Esophagus (tissue), 2 donors: ENCODE results near the gene GFPT2. TPM values are rescaled to one million over a fixed set of nuclear protein-coding genes. Genes with fewer than 3 reads are reported as not detected.

Source experiments
- H3K27ac ChIP-seq, 2 donors: one replicate each; pipeline ENCODE4 v1.5.1; 2013; ENCODE audit warnings: low read depth in 2 of 2, mild to moderate bottlenecking in 2 of 2, inconsistent platforms in 1 of 2, low read length in 1 of 2, moderate library complexity in 1 of 2
- H3K27me3 ChIP-seq, 2 donors: one replicate each; pipeline ENCODE4 v1.6.1; 2013; ENCODE audit warnings: low read length in 2 of 2, control low read depth in 1 of 2, mild to moderate bottlenecking in 1 of 2; ENCODE audit not compliant: insufficient read depth in 2 of 2, control insufficient read depth in 1 of 2
- H3K36me3 ChIP-seq, 2 donors: one replicate each; pipeline ENCODE4 v1.6.1; 2013; ENCODE audit warnings: low read length in 1 of 2; ENCODE audit not compliant: control insufficient read depth in 2 of 2, insufficient read depth in 2 of 2
- H3K4me1 ChIP-seq, 2 donors: one replicate each; pipeline ENCODE4 v1.6.1; 2013; ENCODE audit warnings: low read length in 1 of 2; ENCODE audit not compliant: control insufficient read depth in 2 of 2, insufficient read depth in 2 of 2
- H3K4me3 ChIP-seq, 2 donors: one replicate each; pipeline ENCODE4 v1.5.1; 2013; ENCODE audit warnings: low read length in 2 of 2, mild to moderate bottlenecking in 2 of 2, low read depth in 1 of 2, moderate library complexity in 1 of 2
- H3K9me3 ChIP-seq, 2 donors: one replicate each; pipeline ENCODE4 v1.6.1; 2013; ENCODE audit warnings: mild to moderate bottlenecking in 2 of 2, low read depth in 1 of 2, low read length in 1 of 2, moderate library complexity in 1 of 2; ENCODE audit not compliant: control insufficient read depth in 2 of 2, insufficient read depth in 1 of 2
- WGBS, 2 donors: extraction: QIAGEN DNeasy Blood & Tissue Kit; methylation state at CpG; one replicate each; pipeline ENCODE4 v1.1.7; 2013; 5-methylcytosine and 5-hydroxymethylcytosine counted together
- polyA plus RNA-seq, 2 donors: library from polyadenylated mRNA; stranded (reverse); fragments of 200-250 nt; gene quantifications; one replicate each; pipeline ENCODE4 v1.2.3, GENCODE V29; 2013
- donor health status: healthy with polysubstance abuse.
- donor health status: Bipolar disorder and iron deficiency.

Gene GFPT2
- polyA plus RNA-seq, 2 donors: 0.73 to 1.9 TPM

- Histone ChIP-seq H3K4me3 (no peak overlapping the region), H3K4me1 (peaks cover 7 to 8% of the 10 kb centered on the region in 2 donors), H3K36me3 (no peaks in the 10 kb centered on the region), H3K9me3 (no peaks in the 10 kb centered on the region), H3K27me3 (peaks cover 0 to 4% of the 10 kb centered on the region in 2 donors), H3K27ac (no peak overlapping the region)
- 92 to 95% methylated on average over 5 of the region's 5 CpGs for WGBS, 2 donors
Observed at GRCh38 chr5:180354966-180355365, 1.8 kb upstream of the GFPT2 start.

- Histone ChIP-seq H3K4me1 (peaks cover 7 to 8% of the 10 kb centered on the region in 2 donors), H3K36me3 (no peaks in the 10 kb centered on the region), H3K9me3 (no peaks in the 10 kb centered on the region), H3K4me3 (peak overlapping the region; percentile 45 to 56), H3K27me3 (peaks cover 0 to 4% of the 10 kb centered on the region in 2 donors), H3K27ac (no peak overlapping the region)
- WGBS, 2 donors: 2 to 3% methylated on average over 36 of the region's 36 CpGs
Observed at GRCh38 chr5:180353980-180354452, 880 bp upstream of the GFPT2 start.

GRCh38 chr5:180352116-180353047 is 754 bp downstream of the GFPT2 start:
- Histone ChIP-seq H3K27me3 (peaks cover 0 to 4% of the 10 kb centered on the region in 2 donors), H3K27ac (peak overlapping the region; percentile 16 to 26)
- 10 to 11% methylated on average over 86 to 95 of the region's 95 CpGs for WGBS, 2 donors

GRCh38 chr5:180350711-180351465 is 2.2 kb downstream of the GFPT2 start:
- Histone ChIP-seq H3K36me3 (no peaks in the 10 kb centered on the region), H3K4me3 (no peak overlapping the region), H3K9me3 (no peaks in the 10 kb centered on the region), H3K27ac (no peak overlapping the region), H3K4me1 (peaks cover 7 to 8% of the 10 kb centered on the region in 2 donors), H3K27me3 (peaks cover 0 to 4% of the 10 kb centered on the region in 2 donors)
- 77 to 78% methylated on average over 11 of the region's 11 CpGs for WGBS, 2 donors

More at GRCh38 chr5:180352116-180353047, 754 bp downstream of the GFPT2 start:
- Histone ChIP-seq H3K36me3 (no peaks in the 10 kb centered on the region), H3K9me3 (no peaks in the 10 kb centered on the region), H3K4me3 (peak overlapping the region; percentile 45 to 53), H3K4me1 (peaks cover 7 to 8% of the 10 kb centered on the region in 2 donors)

GRCh38 chr5:180350296-180350695 is 2.8 kb downstream of the GFPT2 start:
- H3K27ac ChIP-seq: no peak overlapping the region
- no peak overlapping the region for H3K4me3 ChIP-seq
- no peaks in the 10 kb centered on the region for H3K36me3 ChIP-seq
- 76 to 77% methylated on average over 7 of the region's 7 CpGs for WGBS, 2 donors
- no peaks in the 10 kb centered on the region for H3K9me3 ChIP-seq
- H3K27me3 ChIP-seq: peaks cover 0 to 4% of the 10 kb centered on the region in 2 donors
- H3K4me1 ChIP-seq: peaks cover 7 to 8% of the 10 kb centered on the region in 2 donors

- peaks cover 7 to 8% of the 10 kb centered on the region in 2 donors for H3K4me1 ChIP-seq
- H3K36me3 ChIP-seq: no peaks in the 10 kb centered on the region
- peaks cover 0 to 4% of the 10 kb centered on the region in 2 donors for H3K27me3 ChIP-seq
- no peak overlapping the region for H3K27ac ChIP-seq
- H3K4me3 ChIP-seq: no peak overlapping the region
- no peaks in the 10 kb centered on the region for H3K9me3 ChIP-seq
- 87 to 93% methylated on average over 8 of the region's 8 CpGs for WGBS, 2 donors
Observed at GRCh38 chr5:180349391-180349790, 3.7 kb downstream of the GFPT2 start.

- Histone ChIP-seq H3K9me3 (no peaks in the 10 kb centered on the region), H3K4me3 (no peak overlapping the region), H3K27ac (no peak overlapping the region), H3K36me3 (no peaks in the 10 kb centered on the region), H3K27me3 (peaks cover 0 to 4% of the 10 kb centered on the region in 2 donors), H3K4me1 (peaks cover 5 to 7% of the 10 kb centered on the region in 2 donors)
- 80 to 90% methylated on average over 7 of the region's 7 CpGs for WGBS, 2 donors
Observed at GRCh38 chr5:180348336-180348735, 4.8 kb downstream of the GFPT2 start.

- Histone ChIP-seq H3K4me1 (peaks cover 1 to 4% of the 10 kb centered on the region in 2 donors), H3K9me3 (no peaks in the 10 kb centered on the region), H3K27me3 (no peaks in the 10 kb centered on the region), H3K4me3 (no peak overlapping the region), H3K27ac (no peak overlapping the region), H3K36me3 (no peaks in the 10 kb centered on the region)
- 78 to 83% methylated on average over 10 of the region's 10 CpGs for WGBS, 2 donors
Observed at GRCh38 chr5:180347702-180348101, 5.4 kb downstream of the GFPT2 start.

GRCh38 chr5:180346358-180346757 is 6.8 kb downstream of the GFPT2 start:
- Histone ChIP-seq H3K36me3 (no peaks in the 10 kb centered on the region), H3K27me3 (no peaks in the 10 kb centered on the region), H3K4me1 (no peaks in the 10 kb centered on the region), H3K9me3 (no peaks in the 10 kb centered on the region), H3K4me3 (no peak overlapping the region), H3K27ac (no peak overlapping the region)
- WGBS, 2 donors: 91 to 94% methylated on average over 14 of the region's 14 CpGs
